Stimulated activated CD4-positive, alpha-beta T cell treated with anti-CD3 and anti-CD28 coated beads, Interleukin-1b, Interleukin-23, amount 100 ng/mL, for 4 hours (primary cell): ENCODE data around the gene AMOTL1.

Source experiments
- DNase-seq, 2 donors: peaks; one replicate each; pipeline ENCODE4 v3.0.0-alpha.2; 2020; ENCODE audit warnings: low read depth in 2 of 2

AMOTL1 gene

GRCh38 chr11:94767701-94768601 lies at the start of gene AMOTL1:
TSS of gene AMOTL1 (plus strand) at chr11:94768356. CDS start at chr11:94768512, 156 bp downstream.
- peak in 1 of 2 donors; percentile 14 for DNase-seq

- no peak for DNase-seq
Observed at GRCh38 chr11:94719876-94720275, 48.3 kb upstream of the AMOTL1 start.

GRCh38 chr11:94721565-94722292 lies 46.4 kb upstream of the AMOTL1 start:
- no peak for DNase-seq

GRCh38 chr11:94722735-94723134 lies 45.4 kb upstream of the AMOTL1 start:
- DNase-seq = no peak

- no peak for DNase-seq
Observed at GRCh38 chr11:94725097-94725496, 43.1 kb upstream of the AMOTL1 start.

- DNase-seq = no peak
Observed at GRCh38 chr11:94727819-94728218, 40.3 kb upstream of the AMOTL1 start.

GRCh38 chr11:94728541-94728940 lies 39.6 kb upstream of the AMOTL1 start:
- DNase-seq = no peak

- no peak for DNase-seq
Observed at GRCh38 chr11:94728966-94729751, 39.0 kb upstream of the AMOTL1 start.

- no peak for DNase-seq
Observed at GRCh38 chr11:94730153-94730552, 38.0 kb upstream of the AMOTL1 start.

GRCh38 chr11:94731880-94732601 lies 36.1 kb upstream of the AMOTL1 start:
- no peak for DNase-seq

GRCh38 chr11:94732617-94733281 lies 35.4 kb upstream of the AMOTL1 start:
- no peak for DNase-seq

- no peak for DNase-seq
Observed at GRCh38 chr11:94734563-94735275, 33.4 kb upstream of the AMOTL1 start.

GRCh38 chr11:94735907-94736306 lies 32.2 kb upstream of the AMOTL1 start:
- no peak for DNase-seq

GRCh38 chr11:94737171-94737611 lies 31.0 kb upstream of the AMOTL1 start:
- no peak for DNase-seq

- DNase-seq = no peak
Observed at GRCh38 chr11:94738746-94739145, 29.4 kb upstream of the AMOTL1 start.

GRCh38 chr11:94739331-94739730 lies 28.8 kb upstream of the AMOTL1 start:
- no peak for DNase-seq

- no peak for DNase-seq
Observed at GRCh38 chr11:94740083-94741021, 27.8 kb upstream of the AMOTL1 start.

GRCh38 chr11:94741022-94741679 lies 27.0 kb upstream of the AMOTL1 start:
- DNase-seq = no peak
